GM12878 (cell line): ENCODE measurements around the gene TEAD4.

Experiments used
- TF ChIP-seq, protein P1 (sequence below): IDR thresholded peaks from 2 replicates; pipeline ENCODE4 v1.6.1; 2012; ENCODE audit warnings: low read depth, low read length, improper control_type of control experiment
- TF ChIP-seq, protein P2 (sequence below), 3 experiments: IDR thresholded peaks in 2 of 3; conservative IDR thresholded peaks in 1 of 3; 2 replicates each; pipeline ENCODE4 v1.5.1; 2011; ENCODE audit warnings: low read depth in 3 of 3, low read length in 3 of 3, mild to moderate bottlenecking in 3 of 3, control low read depth in 2 of 3, moderate library complexity in 2 of 3, inconsistent platforms in 1 of 3, mixed read lengths in 1 of 3; ENCODE audit not compliant: control insufficient read depth in 2 of 3, insufficient read depth in 1 of 3; ENCODE audit errors: extremely low read depth in 1 of 3

DNA sequence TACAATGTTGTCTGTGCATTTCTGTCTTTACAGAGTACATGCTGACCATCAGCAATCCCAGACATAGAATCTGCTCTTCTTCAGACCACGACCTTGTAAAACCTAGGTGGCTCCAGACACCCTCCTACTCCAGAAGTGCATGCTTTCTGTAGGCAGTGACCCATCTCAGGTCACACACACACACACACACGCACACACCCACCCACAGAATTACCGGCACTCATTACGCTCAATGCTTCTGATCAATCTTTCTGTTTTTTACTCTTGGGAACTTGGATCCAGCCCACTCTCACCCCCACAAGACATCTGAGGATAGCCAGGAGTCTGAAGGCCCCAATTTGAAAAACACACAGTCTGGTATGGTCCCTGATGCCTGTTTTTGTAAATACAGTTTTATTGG is 110.5 kb downstream of the TEAD4 start:
- TF ChIP-seq, protein P1, sequence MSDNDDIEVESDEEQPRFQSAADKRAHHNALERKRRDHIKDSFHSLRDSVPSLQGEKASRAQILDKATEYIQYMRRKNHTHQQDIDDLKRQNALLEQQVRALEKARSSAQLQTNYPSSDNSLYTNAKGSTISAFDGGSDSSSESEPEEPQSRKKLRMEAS, result no peak
- TF ChIP-seq, protein P2, sequence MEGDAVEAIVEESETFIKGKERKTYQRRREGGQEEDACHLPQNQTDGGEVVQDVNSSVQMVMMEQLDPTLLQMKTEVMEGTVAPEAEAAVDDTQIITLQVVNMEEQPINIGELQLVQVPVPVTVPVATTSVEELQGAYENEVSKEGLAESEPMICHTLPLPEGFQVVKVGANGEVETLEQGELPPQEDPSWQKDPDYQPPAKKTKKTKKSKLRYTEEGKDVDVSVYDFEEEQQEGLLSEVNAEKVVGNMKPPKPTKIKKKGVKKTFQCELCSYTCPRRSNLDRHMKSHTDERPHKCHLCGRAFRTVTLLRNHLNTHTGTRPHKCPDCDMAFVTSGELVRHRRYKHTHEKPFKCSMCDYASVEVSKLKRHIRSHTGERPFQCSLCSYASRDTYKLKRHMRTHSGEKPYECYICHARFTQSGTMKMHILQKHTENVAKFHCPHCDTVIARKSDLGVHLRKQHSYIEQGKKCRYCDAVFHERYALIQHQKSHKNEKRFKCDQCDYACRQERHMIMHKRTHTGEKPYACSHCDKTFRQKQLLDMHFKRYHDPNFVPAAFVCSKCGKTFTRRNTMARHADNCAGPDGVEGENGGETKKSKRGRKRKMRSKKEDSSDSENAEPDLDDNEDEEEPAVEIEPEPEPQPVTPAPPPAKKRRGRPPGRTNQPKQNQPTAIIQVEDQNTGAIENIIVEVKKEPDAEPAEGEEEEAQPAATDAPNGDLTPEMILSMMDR (IDR thresholded peaks at IDR 0.05 in 2 of 3, conservative IDR thresholded peaks at IDR 0.05 in 1 of 3; ENCODE audit: control insufficient read depth in 2 of 3, extremely low read depth in 1 of 3, insufficient read depth in 1 of 3, low read depth in 3 of 3, low read length in 3 of 3), result no peak
